Hematopoietic multipotent progenitor cell treated with erythropoietin and hydrocortisone succinate and interleukin-3 and kit ligand, for 4 days (in vitro differentiated cells): ENCODE results near the gene TMEM132C.

Experiments used
- DNase-seq: peaks from one replicate; pipeline ENCODE4 v3.0.0-alpha.2; 2015

Gene TMEM132C

DNA sequence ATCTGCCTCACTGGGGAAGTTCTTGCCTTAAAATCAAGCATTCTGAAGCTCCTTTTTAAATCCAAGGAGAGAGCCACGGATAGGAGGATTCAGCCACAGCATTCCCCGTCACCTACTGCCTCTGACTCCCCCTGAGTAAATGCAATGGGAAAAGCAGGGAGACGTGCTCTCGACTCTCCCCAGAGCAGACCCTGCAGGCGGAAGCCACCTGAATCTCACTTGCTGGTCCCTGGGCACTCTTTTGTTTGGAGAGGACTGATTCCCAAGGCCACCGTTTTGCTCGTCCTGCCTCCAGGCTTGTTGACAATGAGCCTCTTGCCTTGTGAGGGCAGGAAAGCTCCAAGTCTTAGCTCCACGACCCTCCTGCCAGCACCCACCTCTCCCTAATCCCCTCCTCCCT is 352.3 kb downstream of the TMEM132C start:
- no peak for DNase-seq

DNA sequence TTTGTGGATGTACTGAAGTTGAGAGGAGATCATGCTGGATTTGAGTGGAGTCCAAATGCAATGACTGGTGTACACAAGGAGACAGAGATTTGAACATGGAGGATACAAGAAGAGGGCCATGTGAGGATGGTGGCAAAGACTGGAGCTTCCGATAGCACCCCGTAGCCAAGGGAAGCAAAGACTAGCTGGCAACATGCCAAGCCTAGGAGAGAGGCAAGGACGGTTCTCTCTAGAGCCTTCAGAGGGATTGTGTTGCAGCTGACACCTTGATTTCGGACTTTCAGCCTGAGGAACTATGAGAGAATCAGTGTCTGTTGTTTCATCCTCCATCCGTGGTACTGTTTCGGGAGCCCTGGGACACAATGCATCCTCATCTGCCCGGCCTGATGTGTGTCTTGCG is 354.3 kb downstream of the TMEM132C start:
- no peak for DNase-seq

DNA sequence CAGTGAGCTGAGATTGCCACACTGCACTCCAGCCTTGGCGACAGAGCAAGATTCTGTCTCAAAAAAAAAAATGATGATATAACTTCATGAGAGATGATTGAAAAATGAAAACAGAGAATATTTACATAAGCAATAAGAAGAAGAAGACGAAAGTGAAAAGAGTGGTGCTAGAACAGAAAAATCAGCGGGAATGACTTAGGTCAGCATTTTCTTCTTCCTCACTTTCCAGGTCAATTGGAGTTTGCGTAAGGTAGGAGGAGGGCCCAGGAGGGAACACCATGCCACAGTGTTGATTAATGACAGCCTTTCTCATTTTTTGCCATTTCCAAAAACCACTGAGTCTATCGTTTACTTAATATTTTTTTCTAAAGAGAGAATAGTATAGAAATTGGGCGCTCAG is 356.8 kb downstream of the TMEM132C start:
- no peak for DNase-seq

DNA sequence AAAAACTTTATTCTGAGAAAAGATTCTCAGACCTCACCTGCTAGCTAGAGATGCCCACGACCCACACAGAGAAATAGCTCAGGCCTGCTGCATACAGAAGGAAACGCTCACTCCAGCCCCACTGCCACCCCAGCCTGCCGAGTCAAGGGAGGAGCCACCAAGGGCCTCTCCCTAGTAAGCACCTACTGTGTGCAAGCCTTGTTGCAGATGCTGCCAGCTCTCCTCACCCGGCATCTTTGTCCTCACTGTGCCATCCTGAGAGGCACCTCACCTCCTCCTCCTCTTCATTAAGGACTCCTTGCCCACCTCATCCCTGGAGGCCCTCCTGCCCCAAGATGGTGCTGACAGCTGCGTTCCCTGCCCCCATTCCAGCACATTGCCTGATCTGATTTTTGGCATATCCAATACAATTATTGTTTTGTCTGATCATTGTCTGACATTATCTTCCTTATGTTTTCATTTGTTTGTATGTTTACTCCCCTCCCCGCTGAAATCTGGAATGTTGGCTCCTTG is 359.9 kb downstream of the TMEM132C start:
- DNase-seq: no peak

DNA sequence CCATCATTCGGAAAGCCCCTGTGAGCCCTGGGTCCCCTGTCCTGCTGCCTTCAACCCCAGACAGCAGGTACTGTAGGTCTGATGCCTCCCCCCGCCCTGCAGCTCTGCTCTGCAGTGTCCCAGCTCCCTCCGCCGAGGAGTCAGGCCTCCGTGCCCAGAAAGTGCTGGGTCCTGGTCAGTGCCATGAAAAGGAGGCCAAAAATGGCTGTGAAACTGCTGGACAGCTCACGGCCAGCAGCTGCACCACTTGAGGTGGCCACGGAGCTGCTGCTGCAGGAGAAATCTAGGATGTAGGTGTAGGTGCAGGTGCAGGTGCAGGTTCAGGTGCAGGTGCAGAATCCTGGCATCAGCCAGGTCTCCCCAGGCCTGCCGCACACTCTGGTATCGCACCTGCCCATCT is 360.7 kb downstream of the TMEM132C start:
- DNase-seq: no peak

DNA sequence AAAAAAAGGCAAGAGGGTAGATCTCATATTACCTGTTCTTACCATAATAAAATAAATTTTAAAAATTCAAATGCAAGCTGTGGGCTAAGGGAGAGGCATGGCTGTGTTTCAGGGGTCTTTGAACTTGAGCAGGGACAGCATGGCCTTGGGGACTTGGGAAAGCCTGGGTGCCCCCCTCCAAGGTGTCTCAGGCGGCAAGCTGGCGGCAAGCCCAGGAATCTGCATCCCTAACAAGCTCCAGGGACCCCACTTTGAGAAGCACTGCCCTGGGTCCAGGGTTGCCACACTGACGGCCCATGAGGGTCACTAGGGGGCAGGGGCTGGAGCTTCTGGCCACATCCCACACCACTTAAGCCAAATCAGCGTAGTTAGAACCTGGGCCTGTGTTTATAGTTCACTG is 363.0 kb downstream of the TMEM132C start:
- no peak for DNase-seq

DNA sequence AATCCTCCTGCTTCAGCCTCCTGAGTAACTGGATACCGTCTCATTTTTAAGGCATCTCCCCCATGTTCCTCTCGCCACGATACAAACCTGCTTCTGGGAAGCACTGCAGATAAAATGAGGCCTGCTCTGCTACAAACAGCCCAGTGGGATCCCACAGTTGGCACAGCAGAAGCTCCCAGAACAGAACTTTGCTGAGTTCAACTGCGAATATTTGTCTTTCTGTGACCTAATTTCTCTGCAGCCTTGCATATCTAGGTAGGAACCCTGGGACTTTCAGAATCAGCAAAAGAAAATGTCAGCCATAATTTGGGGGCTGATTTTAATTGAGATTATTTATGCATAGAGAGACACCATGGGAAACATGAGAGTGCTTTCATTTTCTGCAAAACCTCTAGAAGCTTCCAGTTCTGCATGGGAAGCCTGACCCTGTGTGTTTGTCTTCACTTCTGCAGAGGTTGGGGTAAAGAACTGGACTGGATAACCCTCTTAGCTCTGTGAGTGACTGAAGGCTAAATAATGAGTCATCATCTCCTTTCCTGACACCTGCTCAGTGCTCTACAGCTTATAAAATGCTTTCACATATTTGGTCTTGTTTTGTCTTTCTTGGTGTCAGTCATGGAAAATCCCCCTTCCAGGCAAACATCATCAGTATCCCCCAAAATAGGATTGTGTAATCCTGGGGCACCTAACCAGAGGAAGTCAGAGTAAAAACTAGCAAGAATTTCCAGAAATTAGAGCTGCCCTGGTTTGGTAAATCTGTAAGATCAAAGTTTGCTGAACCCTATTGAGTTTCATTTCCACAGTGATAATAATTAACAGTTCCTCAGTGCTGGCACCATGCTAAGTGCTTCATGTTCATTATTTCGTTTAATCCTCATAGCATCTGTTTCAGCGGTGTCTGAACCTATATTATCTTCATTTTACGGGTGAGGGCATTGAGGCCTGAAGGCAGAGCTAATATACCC is 371.0 kb downstream of the TMEM132C start:
- DNase-seq: no peak

DNA sequence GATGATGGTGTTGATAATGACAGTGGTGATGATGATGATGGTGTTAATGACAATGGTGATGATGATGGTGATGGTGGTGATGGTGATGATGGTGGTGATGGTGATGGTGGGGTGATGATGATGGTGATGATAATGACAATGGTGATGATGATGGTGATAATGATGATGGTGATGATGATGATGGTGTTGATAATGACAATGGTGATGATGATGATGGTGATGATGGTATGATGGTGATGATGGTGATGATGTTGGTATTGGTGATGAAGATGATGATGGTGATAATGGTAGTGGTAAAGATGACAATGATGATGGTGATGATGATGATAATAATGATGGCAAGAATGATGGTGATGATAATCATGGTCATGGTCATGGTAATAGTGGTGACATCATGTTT is 372.1 kb downstream of the TMEM132C start:
- no peak for DNase-seq

DNA sequence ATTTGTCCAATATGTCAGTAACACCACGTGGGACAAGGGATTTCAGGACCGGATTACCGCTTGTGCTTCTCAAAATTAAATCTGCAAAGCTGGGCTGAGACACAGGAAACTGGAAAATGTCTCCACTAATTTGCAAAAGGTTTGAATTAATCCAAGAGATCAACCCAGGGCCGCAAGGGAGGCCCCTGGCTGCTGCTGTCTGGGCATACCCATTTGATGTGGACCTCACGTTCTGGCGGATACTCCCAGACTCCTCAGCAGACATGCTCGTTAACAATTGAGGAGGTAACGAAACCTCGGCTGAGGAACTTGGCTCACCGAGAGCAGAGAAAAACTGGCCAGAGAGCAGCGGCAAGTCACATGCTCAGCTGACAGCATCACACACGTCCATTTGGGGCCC is 376.2 kb downstream of the TMEM132C start:
- DNase-seq: no peak

DNA sequence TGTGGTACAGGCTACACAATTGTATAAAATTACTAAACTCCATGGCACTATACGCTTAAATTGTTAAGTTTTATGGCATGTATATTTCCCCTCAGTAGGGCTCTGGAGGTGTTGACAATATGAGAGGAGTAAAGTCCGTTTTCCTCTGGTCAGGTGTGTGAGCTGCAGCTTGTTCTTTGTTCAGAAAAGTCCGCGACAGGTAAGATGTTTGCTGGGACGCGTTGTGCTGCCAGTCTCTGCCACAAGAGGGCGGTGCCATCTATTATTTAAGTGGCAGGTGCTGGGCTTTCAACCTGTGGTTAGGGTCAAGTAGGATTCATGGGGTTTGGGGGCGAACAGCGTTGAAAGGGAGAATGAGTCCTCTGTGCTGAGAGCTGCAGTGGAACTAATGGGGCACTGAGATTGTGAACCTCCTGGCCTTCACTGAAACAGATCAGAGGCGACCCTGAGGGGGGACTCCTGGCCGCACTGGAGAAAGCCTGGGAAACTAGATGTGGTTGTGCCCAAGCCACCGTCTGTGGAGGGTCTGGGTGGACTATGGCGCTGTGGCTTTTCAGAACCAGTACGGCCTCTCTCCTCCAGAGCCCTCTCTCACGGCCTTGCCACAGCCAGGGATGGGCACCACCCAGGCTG is 377.8 kb downstream of the TMEM132C start:
- DNase-seq: peak; percentile 37

DNA sequence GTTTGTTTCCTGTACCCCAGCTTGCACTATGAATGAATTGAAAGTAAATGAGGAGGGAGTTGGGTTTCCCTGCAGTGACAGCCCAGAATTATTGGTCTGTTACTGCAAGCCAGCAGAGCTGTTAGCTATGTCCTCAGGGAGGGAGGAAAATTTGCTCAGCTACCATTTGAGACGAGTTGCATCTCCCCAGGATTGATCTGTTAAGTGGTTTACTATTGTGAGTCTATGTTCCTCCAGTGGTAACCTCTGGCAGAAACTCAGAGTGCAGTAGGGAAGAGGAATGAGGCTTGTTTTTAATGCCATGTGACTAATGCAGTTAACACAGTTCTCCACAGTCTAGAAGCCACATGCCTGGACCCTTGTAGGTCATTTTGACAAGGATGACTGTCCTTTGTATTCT is 382.9 kb downstream of the TMEM132C start:
- DNase-seq: no peak

DNA sequence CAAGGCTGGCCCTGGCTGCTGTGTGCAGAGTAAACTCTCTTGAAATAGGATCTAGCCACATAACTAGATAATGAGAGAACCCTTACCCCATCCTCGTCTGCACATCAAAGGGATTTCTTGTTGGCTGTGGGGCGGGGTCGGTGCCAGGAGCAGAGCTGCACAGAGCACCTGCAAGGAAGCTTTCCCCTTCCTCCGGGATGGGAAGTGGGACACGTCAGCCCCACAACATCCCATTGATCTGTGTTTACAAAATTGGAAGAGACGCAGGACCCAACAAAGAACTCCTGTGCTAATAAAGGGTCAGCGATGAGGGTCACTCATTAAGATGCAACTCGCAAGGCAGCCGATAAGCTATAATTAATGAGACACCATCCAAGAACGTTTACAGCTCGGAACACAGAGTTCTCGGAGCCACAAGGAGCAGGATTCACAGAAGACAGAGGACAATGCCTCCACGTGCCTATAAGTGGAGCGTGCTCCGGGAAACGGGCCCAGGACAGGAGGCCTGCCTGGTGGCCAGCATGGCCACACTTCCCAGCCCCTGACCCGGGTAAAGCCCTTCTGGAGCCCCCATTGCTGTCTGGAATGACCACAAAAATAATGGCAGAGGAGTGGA is 385.3 kb downstream of the TMEM132C start:
- no peak for DNase-seq

DNA sequence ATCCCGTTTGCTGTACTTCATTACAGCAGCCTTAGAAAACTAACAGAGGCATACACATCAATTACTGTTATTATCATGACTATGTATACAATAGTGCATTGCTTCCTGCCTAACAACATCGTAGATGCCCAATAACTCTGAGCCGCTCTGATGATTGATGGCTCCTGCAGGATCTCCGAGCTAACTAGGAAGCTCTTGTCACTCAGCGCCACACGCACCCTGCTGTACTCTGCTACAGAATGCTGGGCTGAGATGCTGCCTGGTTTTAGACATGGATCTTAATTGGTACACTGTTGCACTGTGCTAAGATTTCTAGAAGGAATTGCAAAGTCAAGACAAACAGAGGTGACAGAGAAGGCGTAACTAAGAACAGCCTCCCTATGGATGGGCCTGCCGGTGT is 387.5 kb downstream of the TMEM132C start:
- DNase-seq: no peak

DNA sequence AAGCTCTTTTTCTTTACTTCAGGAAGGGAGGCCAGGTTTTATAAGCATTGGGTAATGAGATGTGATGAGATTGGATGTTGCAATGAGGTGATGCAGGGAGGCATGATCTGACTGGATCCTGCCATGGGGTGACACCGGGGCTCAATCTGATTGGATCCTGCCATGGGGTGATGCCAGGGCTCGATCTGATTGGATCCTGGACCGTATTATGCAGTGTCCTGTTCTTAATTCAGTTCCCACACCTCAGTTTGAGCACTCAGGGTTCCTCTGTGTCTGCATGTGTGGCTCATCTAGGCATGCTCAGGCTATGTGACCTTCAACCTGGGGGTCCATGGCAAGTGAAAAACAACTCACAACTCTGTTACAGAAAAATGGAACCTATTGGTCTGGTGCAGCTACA is 390.4 kb downstream of the TMEM132C start:
- DNase-seq: no peak

DNA sequence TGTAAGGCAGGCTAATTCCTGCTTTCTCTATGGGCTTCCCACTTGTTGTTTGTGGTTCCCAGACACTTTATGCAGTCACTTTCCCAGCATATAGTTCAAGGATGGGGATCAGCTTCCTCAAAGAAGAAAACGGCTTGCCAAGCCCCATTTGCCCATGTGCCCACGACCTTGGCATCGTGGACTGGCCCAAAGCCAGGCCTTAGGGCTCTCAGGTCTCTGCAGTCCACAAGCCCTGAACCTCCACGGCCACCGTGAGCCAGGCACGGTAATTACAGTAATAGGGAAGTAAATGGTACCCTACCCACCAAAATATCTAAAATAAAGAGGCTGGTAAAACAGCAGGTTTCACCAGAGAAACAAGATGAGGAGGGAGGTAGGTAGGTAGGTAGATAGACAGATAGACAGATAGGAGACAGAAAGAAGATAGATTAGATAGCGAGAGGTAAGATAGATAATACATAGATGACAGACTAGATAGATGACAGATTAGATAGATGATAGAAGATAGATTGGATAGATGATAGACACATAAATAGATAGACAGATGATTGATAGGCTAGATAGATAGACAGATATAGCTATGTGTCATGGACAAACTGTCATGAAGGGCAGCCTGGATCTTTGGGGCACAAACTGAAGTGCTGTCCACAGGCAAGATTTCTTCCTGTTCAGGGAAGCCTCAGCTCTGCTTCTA is 393.7 kb downstream of the TMEM132C start:
- DNase-seq: no peak

DNA sequence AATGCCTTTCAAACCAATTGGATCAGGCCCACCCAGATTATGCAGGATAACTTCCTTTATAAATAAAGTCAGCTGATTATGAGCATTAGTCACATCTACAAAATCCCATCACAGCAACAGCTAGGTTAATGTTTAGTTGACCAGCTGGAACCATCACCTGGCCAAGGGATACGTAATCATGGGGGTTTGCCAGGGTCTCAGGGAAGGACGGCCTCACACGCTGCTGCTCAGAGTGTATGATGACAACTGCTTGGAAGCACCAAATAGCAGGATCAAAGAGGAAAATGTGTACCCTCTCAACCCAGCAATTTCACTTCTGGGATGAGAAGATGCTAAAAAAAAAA is 394.2 kb downstream of the TMEM132C start:
- DNase-seq: no peak

DNA sequence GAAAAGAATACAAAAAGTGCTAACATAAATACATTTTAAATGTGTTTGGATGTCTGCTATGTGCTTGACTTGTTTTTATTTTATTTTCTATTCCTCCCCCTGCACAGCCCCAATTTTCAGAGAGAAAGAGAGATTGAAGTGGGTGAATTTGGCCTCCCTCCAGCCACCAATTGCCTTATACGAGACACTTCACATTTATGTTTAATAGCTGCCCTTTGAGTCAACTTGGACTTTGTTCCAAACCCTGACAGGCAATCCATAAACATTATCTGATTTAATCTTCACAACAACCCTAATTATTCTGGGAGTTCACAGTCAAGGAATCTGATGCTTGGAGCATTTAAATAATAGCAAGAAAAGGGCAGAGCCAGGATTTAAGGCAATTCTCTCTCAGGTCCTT is 395.1 kb downstream of the TMEM132C start:
- DNase-seq: no peak

DNA sequence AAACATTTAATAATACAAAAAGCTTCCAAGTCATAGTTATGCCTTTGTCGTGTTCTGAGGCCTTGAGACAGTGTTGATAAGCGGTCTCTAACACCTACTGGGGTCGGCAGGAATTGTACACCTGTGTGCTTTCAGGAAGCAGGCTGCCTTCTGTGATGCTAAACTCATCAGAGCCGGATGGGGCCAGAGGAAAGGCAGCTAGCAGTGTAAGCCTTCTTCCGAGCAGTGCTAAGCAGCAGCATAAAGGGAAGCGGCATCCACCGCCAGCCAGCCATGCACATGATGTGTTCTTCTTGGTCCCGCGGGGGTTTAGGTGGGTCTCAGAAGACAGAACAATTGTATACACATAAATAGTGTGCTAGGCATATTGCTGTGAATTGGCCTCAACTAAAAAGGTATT is 397.5 kb downstream of the TMEM132C start:
- DNase-seq: no peak

DNA sequence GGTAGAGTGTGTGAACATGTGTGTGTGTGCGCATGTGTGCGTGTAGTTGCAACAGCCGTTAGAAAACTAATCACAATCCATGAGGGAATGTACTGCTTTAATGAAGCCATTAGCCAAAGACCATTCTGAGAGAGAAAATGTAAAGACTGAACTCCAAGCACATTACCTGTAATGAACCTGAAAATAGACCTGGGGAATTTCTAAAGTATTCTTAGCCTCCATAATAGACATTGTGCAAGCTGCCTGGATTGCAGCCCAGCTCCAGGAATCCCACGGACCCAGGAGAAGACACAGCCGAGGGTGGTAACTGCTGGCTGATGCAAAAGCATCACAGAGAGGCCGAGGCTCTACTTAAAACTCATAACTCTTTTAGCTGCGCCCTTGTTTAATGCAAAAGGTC is 400.2 kb downstream of the TMEM132C start:
- no peak for DNase-seq

DNA sequence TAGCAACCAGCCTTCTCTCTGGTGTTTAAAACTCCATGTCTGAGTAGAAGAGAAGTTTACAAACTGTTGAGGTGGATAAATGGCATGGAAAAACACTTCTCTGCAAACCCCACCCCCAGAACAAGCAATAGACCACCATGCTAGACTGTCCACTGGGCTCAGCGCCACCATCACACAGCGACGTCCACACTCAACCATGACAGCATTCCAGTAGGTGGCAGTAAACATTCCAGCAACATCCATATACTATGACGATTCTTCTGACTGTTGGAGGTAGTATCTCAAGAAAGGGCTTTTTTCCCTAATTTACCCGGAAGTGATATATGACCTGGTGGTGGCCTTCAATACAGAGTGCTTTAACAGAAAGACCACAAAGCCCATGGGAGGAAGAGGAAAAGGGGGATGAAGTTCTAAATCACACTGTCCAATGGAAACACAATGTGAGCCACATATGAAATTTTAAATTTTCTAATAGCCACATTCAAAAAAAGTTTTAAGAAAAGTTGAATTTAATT is 404.6 kb downstream of the TMEM132C start:
- peak; percentile 1 for DNase-seq

DNA sequence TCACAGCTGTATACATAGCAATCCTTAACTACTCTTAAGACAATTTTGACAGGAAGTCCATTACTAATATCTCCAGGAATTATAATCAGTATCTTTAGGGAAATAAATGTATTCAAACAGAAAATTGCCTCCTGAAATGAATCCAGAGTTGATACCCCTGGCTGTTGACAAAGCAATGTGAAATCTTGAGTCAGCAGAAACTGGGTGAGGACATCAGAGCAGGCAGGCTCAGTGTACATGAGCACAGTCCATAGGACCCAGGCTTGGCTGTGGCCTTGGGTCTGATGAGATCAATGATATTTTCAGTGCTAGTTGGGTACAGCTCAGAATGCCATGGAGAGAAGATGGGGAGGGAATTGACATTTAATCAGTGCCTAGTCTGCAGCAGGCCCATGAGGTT is 405.5 kb downstream of the TMEM132C start:
- no peak for DNase-seq

DNA sequence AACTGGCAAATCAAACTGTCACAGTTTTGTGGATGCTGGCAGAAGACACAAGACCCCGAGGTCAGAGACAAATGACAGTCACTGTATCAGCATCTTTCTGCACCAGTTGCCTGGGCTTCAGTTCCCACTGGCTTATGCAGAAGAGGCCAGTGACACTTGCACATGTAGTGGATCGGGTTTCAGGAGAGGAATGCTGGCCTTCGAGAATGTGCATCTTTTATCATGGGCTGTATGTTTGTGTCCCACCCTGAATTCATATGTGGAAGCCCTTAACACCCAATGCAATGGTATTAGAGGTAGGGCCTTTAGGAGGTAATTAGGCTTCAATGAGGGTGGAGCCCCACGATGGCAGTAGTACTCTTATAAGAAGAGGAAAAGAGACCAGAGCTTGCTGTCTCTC is 405.9 kb downstream of the TMEM132C start:
- no peak for DNase-seq

DNA sequence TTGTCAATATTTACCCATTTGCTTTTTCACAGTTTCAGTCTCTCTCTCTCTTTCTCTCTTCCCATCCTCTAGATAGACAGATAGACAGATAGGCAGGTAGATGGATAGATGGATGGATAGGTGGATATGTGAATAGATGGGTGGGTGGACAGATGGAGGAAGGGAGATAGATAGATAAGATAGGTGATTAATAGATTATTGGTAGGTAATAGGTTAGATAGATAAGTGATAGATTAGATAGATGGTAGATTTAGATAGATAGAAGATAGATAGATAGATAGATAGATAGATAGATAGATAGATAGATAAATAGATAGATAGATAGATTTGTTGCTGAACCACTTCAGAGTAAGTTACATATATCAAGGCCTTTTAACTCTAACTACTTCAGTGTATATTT is 408.6 kb downstream of the TMEM132C start:
- no peak for DNase-seq
